ENCODE measurements around the gene RCN1.

RCN1 gene

DNA sequence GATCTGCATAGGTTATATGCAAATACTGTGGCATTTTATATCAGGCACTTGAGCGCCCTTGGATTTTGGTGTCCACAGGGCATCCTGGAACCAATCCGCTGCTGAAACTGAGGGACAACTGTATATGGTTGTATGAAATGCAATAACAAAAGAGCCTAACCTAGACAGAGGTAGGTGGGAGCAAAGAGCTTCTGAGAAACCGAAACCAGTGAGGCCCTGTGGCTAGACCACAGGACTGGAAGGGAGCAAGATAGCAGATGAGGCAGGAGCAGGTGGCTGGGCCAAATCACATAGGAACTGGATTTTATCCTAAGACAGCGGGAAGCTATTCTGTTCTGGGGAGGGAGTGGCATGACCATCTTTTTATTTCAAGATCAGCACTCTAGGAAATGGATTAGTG lies 30.1 kb downstream of the RCN1 start:
- TF ChIP-seq, protein P1, sequence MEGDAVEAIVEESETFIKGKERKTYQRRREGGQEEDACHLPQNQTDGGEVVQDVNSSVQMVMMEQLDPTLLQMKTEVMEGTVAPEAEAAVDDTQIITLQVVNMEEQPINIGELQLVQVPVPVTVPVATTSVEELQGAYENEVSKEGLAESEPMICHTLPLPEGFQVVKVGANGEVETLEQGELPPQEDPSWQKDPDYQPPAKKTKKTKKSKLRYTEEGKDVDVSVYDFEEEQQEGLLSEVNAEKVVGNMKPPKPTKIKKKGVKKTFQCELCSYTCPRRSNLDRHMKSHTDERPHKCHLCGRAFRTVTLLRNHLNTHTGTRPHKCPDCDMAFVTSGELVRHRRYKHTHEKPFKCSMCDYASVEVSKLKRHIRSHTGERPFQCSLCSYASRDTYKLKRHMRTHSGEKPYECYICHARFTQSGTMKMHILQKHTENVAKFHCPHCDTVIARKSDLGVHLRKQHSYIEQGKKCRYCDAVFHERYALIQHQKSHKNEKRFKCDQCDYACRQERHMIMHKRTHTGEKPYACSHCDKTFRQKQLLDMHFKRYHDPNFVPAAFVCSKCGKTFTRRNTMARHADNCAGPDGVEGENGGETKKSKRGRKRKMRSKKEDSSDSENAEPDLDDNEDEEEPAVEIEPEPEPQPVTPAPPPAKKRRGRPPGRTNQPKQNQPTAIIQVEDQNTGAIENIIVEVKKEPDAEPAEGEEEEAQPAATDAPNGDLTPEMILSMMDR (IDR thresholded peaks at IDR 0.05), result no peak

DNA sequence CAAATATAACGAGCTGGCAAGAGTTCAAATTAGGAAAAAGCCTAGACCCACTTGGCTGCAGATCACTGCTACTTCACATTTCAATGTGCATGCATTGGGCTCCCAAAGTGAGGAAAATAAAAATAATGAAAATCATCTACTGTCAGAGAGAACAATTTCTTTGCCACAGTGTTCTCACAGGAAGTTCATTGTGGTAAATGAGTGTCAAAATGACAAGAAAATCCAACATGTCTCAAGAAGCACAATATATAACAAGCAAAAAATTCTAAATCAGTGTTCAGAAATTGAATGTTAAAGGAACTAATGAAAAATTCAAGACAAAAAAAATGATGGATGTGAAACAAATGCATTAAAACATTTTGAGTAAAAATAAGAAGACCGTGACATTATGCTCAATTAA lies 31.3 kb downstream of the RCN1 start:
- TF ChIP-seq, protein P1 (IDR thresholded peaks at IDR 0.05), result no peak

DNA sequence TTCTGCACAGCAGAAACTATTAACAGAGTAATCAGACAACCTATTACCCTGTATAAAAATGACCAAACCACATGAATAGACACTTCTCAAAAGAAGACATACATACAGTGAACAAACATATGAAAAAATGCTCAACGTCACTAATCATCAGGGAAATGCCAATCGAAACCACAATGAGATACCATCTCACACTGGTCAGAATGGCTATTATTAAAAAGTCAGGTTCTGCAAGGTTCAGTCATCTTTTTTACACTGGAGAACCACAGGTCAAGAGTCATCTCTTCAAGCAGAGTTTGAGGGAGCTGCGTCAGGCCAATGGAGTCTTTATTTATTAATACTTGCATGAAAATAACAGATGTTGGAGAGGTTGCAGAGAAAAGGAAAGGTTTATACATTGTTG lies 40.4 kb downstream of the RCN1 start:
- TF ChIP-seq, protein P1 (IDR thresholded peaks at IDR 0.05), result no peak

DNA sequence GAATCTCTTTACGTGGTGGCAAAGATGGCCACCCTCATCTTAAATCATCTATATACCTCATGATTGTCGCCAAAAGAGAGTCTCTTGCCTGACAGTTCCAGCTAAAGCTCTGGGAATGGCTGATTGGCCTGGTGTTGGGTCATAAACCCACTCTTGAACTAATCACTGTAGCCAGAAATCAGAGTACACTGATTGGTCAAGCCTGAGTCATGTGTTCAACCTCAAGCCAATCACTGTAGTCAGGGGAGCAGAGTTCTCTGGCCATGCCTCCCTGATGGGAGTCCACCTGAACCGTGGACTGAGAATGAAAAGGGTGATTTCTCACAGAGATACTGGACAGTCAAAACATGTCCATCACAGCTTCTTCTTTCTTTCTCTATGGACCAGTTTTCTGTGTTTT lies 45.8 kb downstream of the RCN1 start:
- TF ChIP-seq, protein P1 (IDR thresholded peaks at IDR 0.05), result no peak

DNA sequence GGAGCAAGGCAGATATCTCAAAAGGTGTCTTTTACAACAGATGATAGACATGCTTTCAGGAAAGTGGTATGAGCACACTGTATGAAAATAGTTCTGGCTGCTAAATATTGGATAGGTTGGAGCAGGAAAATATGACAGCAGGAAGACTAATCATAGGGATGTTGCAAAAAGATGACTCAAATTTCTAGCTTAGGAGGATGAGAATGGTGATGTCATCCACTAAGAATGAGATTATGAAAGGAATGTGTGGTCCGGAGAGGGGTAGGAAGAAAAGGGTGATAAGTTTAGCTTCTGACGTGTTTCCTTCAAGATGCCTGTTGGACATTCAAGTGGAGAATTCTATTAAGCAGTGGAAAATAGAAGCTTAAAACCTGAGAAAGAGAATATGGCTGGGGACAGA lies 46.4 kb downstream of the RCN1 start:
- TF ChIP-seq, protein P1 (IDR thresholded peaks at IDR 0.05), result no peak

DNA sequence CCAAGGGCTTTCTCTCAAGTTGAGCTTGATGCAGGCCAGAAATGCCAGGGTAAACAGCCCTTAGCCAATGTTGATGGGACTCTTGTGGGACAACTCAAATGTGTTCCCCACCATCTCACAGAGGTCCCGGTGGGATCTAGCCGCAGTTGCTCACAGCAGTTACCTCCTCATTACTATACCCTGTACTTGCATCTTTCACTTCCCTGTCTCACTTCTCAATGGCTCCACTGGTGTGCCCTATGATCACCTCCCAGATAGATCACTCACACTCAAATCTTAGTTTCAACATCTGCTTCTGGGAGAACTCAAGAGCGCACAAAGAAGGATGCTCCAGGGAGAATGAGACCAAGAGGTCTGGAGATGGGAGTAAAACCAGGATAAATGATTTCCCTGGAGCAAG lies 47.0 kb downstream of the RCN1 start:
- TF ChIP-seq, protein P1 (IDR thresholded peaks at IDR 0.05), result no peak

DNA sequence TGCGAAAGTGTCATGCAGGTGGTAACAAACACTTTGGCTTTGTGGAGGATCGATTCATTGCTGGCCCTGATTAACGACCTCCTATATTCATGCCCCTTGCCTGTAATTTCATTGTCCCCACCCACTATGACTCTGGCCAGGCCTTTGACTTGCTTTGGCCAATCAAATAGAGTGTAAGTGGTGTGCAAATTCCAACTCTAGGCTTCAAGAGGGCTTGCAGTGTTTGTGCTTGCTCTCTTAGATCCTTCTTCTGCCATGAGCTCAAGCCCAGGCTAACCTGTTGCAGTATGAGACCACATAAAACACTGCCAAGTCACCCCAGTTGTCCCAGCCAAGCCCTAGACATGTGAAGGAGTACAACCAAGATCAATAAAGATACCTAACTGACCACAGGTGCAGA lies 48.0 kb downstream of the RCN1 start:
- TF ChIP-seq, protein P1 (IDR thresholded peaks at IDR 0.05), result no peak

DNA sequence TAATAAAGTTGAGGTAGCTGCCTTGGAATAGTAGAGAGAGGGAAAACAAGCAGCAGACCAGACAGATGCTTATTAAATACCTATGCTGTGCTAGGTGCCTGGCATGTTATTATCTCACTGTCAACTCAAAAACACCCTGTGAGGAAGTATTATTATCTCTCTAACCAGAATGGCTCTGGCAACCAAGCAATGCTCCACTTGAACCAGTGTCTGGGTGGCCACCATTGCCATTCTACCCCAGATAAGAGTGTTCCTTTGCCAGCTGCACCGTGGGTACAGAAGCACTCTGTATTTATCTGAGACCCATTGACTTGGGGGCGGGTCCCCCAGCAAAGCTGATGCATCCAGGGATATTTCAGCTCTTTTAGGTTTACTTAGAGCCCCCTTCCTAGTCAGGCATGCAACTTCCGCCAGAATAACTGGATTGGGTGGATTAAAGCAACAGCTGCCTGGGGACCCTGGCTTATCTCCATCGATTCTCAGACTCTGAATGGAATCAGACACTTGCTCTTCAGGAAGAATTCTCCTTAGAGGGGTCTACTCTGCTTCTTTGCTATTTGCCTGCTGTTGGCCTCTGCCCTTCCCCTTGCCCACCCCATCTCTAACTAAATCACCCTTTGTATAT lies 49.1 kb downstream of the RCN1 start:
- TF ChIP-seq, protein P1 (IDR thresholded peaks at IDR 0.05), result no peak
